Activated naive CD4-positive, alpha-beta T cell treated with Interleukin-2 at 50 U/mL for 16 hours (primary cell): ENCODE data around the gene ID4.

Experiments used
- DNase-seq: peaks from one replicate; pipeline ENCODE4 v3.0.0-alpha.2; 2020

Gene ID4

DNA sequence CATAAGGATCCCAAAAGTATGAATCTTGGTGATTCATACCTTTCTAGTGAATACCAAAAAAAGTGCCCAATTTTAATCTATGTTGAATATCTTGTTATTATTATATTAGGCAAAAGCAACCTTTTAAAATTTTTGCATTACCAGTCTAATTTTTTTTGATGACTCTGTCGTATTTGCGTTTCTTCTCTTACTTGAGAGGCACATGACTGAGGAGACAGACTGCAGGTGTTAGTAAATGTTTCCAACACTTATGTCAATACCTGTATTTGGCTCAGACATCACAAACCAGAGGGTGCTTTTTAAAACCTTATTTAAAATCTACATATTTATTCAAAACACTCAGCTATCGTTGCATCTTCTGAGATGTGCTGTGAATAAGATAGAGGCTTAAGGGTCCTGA, 27.1 kb downstream of the ID4 start:
- no peak for DNase-seq

DNA sequence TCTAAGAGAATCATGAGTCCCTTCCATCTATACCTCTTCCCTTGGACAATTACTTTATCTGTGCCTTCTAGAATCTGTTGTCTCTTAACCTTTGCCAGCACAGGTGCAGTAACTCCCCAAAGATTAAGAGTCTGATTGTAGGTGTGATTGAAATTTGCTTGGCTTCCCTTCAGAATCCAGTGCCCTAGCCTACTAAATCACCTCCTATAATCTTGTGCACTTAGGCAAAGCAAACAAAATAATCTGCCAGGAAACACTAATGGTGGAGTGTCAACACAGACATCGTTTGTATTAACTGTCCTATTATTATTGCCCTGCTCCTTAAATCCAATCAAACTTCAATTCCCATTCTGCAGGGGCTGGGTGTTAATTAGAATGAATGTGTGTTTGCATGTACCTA, 28.0 kb downstream of the ID4 start:
- DNase-seq = no peak

DNA sequence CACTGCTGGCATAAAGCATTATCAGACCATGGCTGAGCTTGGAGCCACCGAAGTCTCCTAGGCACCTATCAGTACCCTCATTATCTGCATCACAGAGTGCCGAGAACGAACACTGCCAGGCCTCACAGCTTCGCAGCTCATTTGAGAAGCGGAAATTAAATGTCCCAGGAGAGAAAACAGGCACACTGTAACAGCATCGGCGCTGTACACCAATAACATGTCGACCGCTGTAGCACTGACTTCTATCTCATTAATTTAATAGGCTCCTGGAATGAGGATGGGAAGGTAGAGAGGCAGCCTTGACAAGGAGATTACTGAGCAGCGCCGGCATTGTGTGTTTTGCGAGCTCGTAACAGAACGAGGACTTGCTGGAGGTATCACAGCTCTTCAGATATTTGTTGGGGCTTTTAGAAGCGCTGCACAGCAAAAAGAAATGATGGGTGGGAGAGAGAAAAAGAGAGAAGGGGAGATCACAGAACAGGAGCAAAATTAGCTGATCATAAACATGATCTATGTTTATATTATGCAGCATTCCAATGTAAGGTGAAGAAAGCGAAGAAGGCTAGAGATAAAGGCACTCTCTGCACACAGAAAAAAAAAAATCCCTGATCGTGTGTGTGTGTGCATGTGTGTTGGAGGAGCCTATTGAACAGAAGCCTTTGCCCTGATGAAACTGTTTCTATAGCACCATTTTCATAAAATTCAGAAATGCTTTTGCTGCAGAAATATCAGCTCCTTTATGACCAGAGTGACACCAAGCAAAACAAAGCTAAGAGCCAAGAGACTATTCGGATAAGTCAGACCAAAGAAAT, 29.2 kb downstream of the ID4 start:
- DNase-seq = no peak

GRCh38 chr6:19866985-19867627, 29.9 kb downstream of the ID4 start:
- no peak for DNase-seq

DNA sequence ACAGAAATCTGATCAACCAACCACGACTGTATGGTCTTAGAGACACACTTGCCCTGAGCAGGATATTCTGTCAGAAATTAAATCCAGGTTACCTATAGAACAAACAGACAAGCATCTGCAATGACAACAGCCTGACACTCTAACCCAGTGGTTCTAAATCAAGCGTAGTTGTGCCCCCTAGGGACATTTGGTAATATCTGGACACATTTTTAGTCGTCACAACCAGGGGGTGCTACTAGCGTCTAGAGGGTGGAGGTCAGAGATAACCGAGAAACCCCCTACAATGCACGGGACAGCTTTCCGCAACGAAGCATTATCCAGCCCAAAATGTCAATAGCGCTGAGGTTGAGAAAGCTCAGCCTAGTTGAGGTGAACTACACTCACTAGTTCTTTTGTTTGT, 32.3 kb downstream of the ID4 start:
- DNase-seq = no peak

DNA sequence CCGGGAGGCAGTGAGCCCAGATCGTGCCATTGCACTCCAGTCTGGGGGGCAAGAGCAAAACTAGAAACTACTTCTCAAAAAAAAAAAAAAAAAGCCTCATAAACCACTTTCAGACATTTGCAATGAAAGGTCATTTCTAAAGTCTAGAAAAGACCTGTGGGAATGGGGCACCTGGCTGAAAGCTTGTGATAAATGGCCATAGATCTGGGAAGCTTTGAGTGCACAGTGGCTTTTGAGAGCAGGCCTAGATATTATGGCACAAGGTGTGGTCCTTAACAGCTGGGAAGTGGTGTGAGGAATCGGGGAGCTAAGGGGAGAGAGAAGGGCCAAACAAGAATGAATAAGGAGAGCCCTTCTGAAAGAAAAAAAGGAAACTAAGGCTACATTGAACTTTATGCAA, 33.2 kb downstream of the ID4 start:
- no peak for DNase-seq

DNA sequence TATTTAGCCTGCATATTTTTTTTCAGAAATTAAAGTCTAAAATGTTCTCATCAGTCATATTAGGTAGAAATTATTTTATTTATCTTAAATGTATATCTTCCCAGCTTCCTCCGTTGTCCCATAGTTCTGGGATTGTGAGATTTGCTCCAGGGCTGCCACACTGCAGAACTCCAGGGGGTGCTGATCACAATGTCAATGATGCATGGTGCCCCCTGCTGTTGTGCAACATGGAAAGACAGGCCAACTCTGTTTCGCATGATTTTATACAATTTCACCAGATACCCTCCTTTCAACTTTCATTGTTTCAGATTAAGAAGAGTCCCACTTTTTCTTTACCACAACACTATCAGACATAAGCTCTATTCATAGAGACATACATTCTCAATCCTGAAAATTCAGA, 35.9 kb downstream of the ID4 start:
- DNase-seq = no peak

DNA sequence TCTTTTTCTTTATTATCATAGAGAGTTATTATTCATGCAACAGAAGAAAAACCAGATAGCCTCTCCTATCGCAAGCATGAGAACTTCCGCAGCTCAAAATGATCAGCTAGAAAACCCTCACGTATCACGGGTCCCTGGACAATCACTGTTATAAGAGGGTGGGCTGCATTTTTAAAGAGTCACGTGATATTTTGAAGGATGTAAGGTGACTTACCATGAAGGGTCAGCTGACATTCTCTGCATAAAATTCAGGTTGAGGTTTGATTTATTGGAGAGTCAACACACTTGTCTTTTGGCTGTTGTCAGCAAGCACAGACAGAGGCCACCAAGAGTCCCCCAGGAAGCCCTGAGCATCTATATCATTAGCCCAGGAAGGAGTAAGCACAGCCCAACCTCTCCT, 39.5 kb downstream of the ID4 start:
- no peak for DNase-seq

- DNase-seq = no peak
These were observed 42.5 kb downstream of the ID4 start for GRCh38 chr6:19879663-19880062.

GRCh38 chr6:19880066-19880465, 42.9 kb downstream of the ID4 start:
- DNase-seq = no peak

DNA sequence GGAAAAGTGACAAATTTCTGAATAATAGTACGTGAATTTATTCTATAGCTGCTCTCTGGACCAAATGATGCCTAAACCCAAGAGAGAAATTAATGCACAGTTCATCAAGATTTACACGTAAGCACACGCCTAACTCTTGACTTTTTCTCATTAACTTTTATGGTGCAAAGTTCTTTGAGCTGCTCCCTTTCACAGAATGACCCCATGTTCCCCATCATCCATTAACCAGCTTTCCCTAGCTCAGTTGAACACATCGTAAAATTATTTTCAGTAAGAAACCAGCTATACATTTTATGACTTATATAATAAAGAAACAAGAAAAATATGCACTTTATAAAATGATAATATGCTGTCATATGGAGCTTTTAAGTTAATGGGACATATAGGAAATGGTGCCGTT, 54.3 kb downstream of the ID4 start:
- DNase-seq = no peak
